Stomach (tissue), 9 donors: ENCODE results near the gene FUT8. TPM values are rescaled to one million over a fixed set of nuclear protein-coding genes. Genes with fewer than 3 reads are reported as not detected.
A peak's percentile ranks its signal among the peaks of the same experiment; 100 is the strongest.

Source experiments
- DNase-seq, 2 donors: peaks; one replicate each; pipeline versions ENCODE4 v3.0.0 to v3.0.0-alpha.2; 2013 to 2019
- H3K27ac ChIP-seq, 5 donors: fragments of 200-600 bp in 4 of 5; sonication (generic) in 4 of 5; one replicate each; pipeline ENCODE4 v1.5.1; 2013 to 2019; ENCODE audit warnings: mild to moderate bottlenecking in 1 of 5, moderate library complexity in 1 of 5
- H3K27me3 ChIP-seq, 3 donors: fragments of 200-600 bp; sonication (generic); one replicate each; pipeline ENCODE4 v1.5.1; 2017 to 2019; ENCODE audit warnings: mixed run types in 1 of 3
- H3K36me3 ChIP-seq, 4 donors: fragments of 200-600 bp; sonication (generic); 1 replicate in 3 of 4; 2 replicates in 1 of 4; pipeline ENCODE4 v1.5.1; 2016 to 2019
- H3K4me1 ChIP-seq, 4 donors: fragments of 200-600 bp; sonication (generic); one replicate each; pipeline ENCODE4 v1.5.1; 2016 to 2019
- H3K4me3 ChIP-seq, 4 donors: fragments of 200-600 bp; sonication (generic) in 3 of 4; one replicate each; pipeline ENCODE4 v1.5.1; 2016 to 2019; ENCODE audit warnings: mild to moderate bottlenecking in 1 of 4
- H3K9me3 ChIP-seq, 4 donors: fragments of 200-600 bp; sonication (generic); one replicate each; pipeline ENCODE4 v1.5.1; 2016 to 2019
- CTCF ChIP-seq, 7 experiments: fragments of 450-650 bp in 4 of 7; fragments of 200-600 bp in 3 of 7; sonication (generic) in 3 of 7; IDR thresholded peaks; one replicate each; pipeline ENCODE4 v1.5.1; 2016 to 2019; ENCODE audit warnings: antibody characterized with exemption in 7 of 7, control low read depth in 2 of 7, mild to moderate bottlenecking in 1 of 7
- EP300 ChIP-seq: sonication (generic); formaldehyde crosslinking; IDR thresholded peaks from one replicate; pipeline ENCODE4 v1.6.1; 2017; ENCODE audit warnings: antibody characterized with exemption
- POLR2A ChIP-seq, 4 donors: fragments of 450-650 bp; IDR thresholded peaks; one replicate each; pipeline ENCODE4 v1.6.1; 2016; ENCODE audit warnings: antibody characterized with exemption in 4 of 4, control low read depth in 2 of 4, mild to moderate bottlenecking in 1 of 4, moderate library complexity in 1 of 4
- POLR2AphosphoS5 ChIP-seq, 3 donors: sonication (generic); formaldehyde crosslinking; IDR thresholded peaks; one replicate each; pipeline ENCODE4 v1.6.1; 2016; ENCODE audit warnings: antibody characterized with exemption in 3 of 3
- WGBS, 5 donors: extraction: QIAGEN DNeasy Blood & Tissue Kit in 3 of 5; methylation state at CpG; one replicate each; pipeline versions ENCODE4 v1.1.5 to v1.1.7; 2013 to 2018; 5-methylcytosine and 5-hydroxymethylcytosine counted together
- intact Hi-C: fragments of 100-400 bp; cut with DNase I; formaldehyde crosslinking; loops from one replicate; pipeline ENCODE4 v1.15.1; 2023; ENCODE audit warnings: low total_unique reads
- polyA plus RNA-seq, 3 donors: library from polyadenylated mRNA; stranded (reverse); fragments of 200-250 nt; gene quantifications; one replicate each; pipeline ENCODE4 v1.2.3, GENCODE V29; 2013
- total RNA-seq, 5 donors: library from RNA; depleted of rRNA; stranded (reverse); fragments of >200 nt; gene quantifications; one replicate each; pipeline versions ENCODE4 v1.1.0 to v1.2.3, GENCODE V29; 2014 to 2016
- donor health status: healthy with polysubstance abuse.
- donor health status: Bipolar disorder and iron deficiency.
- donor health status: healthy.

Gene FUT8
- total and polyA plus RNA-seq, 8 donors, result 17.4 to 175 (median 36.7) TPM

- Histone ChIP-seq H3K4me1 (no peaks in the 10 kb centered on the region), H3K36me3 (no peaks in the 10 kb centered on the region), H3K27me3 (no peaks in the 10 kb centered on the region), H3K4me3 (no peak overlapping the region), H3K9me3 (no peaks in the 10 kb centered on the region), H3K27ac (no peak overlapping the region)
- DNase-seq, result no peak
- intact Hi-C loops, result no loop called here
- 25 to 45% (median 33%) methylated on average over 1 of the region's 1 CpG for WGBS, 5 donors
- no peak for TF ChIP-seq POLR2A (IDR thresholded peaks at IDR 0.05)
- no peak for TF ChIP-seq POLR2AphosphoS5 (IDR thresholded peaks at IDR 0.05)
- no peak for TF ChIP-seq CTCF (IDR thresholded peaks at IDR 0.05)
- TF ChIP-seq EP300, result no peak
Measured at GRCh38 chr14:65750906-65751305, 338.4 kb downstream of the FUT8 start.

GRCh38 chr14:65751510-65751909 is 339.0 kb downstream of the FUT8 start:
- Histone ChIP-seq H3K4me3 (no peak overlapping the region), H3K4me1 (no peaks in the 10 kb centered on the region), H3K27ac (no peak overlapping the region), H3K27me3 (no peaks in the 10 kb centered on the region), H3K9me3 (no peaks in the 10 kb centered on the region), H3K36me3 (no peaks in the 10 kb centered on the region)
- 49 to 69% (median 65%) methylated on average over 3 of the region's 3 CpGs for WGBS, 5 donors
- TF ChIP-seq POLR2AphosphoS5 (IDR thresholded peaks at IDR 0.05) (no peak), POLR2A (IDR thresholded peaks at IDR 0.05) (no peak), CTCF (IDR thresholded peaks at IDR 0.05) (no peak)
- no peak for DNase-seq
- intact Hi-C loops, result no loop called here

GRCh38 chr14:65753061-65753460 is 340.5 kb downstream of the FUT8 start:
- DNase-seq, result peak in 1 of 2 donors; percentile 54

GRCh38 chr14:65755331-65755730 is 342.8 kb downstream of the FUT8 start:
- no peak for DNase-seq
- no peak for TF ChIP-seq EP300
- TF ChIP-seq POLR2A (IDR thresholded peaks at IDR 0.05), result no peak
- WGBS, 5 donors, result 85 to 96% (median 87%) methylated on average over 6 of the region's 6 CpGs
- Histone ChIP-seq H3K27ac (no peak overlapping the region), H3K9me3 (no peaks in the 10 kb centered on the region), H3K27me3 (no peaks in the 10 kb centered on the region), H3K4me3 (no peak overlapping the region), H3K4me1 (no peaks in the 10 kb centered on the region), H3K36me3 (no peaks in the 10 kb centered on the region)
- intact Hi-C loops, result no loop called here

More at GRCh38 chr14:65753061-65753460, 340.5 kb downstream of the FUT8 start:
- Histone ChIP-seq H3K4me3 (no peak overlapping the region), H3K36me3 (no peaks in the 10 kb centered on the region), H3K27ac (no peak overlapping the region), H3K9me3 (no peaks in the 10 kb centered on the region), H3K27me3 (no peaks in the 10 kb centered on the region), H3K4me1 (no peaks in the 10 kb centered on the region)
- TF ChIP-seq EP300 (no peak), CTCF (IDR thresholded peaks at IDR 0.05) (no peak)
- WGBS, 5 donors, result 63 to 75% (median 71%) methylated on average over 5 of the region's 5 CpGs
- intact Hi-C loops, result no loop called here

- no peak for DNase-seq
- no peak overlapping the region for H3K27ac ChIP-seq
- no peaks in the 10 kb centered on the region for H3K9me3 ChIP-seq
- H3K27me3 ChIP-seq, result no peaks in the 10 kb centered on the region
- TF ChIP-seq POLR2AphosphoS5 (IDR thresholded peaks at IDR 0.05) (no peak), EP300 (no peak), CTCF (IDR thresholded peaks at IDR 0.05) (no peak)
- intact Hi-C loops, result no loop called here
- 56 to 80% (median 70%) methylated on average over 3 of the region's 3 CpGs for WGBS, 5 donors
- H3K36me3 ChIP-seq, result no peaks in the 10 kb centered on the region
- no peak overlapping the region for H3K4me3 ChIP-seq
- no peaks in the 10 kb centered on the region for H3K4me1 ChIP-seq
Measured at GRCh38 chr14:65756880-65757279, 344.4 kb downstream of the FUT8 start.
